ENCODE measurements around the gene BIRC2.
"Not testable (repeated sequence)": the region's sequence is repeated elsewhere in the genome, so short reads cannot be mapped to it uniquely, and the experiment has no call there.

The BIRC2 gene

GRCh38 chr11:102323542-102324251 is 23.3 kb upstream of the BIRC2 start:
- DNase-seq (ENCODE audit: low read depth in 2 of 2): peak; percentile 50 to 61

GRCh38 chr11:102325088-102325487 is 21.9 kb upstream of the BIRC2 start:
- no peak for DNase-seq (ENCODE audit: low read depth in 2 of 2)

- DNase-seq (ENCODE audit: low read depth in 2 of 2): no peak
These were observed 18.3 kb upstream of the BIRC2 start for GRCh38 chr11:102328748-102329147.

GRCh38 chr11:102330231-102330630 is 16.8 kb upstream of the BIRC2 start:
- DNase-seq (ENCODE audit: low read depth in 2 of 2): no peak

GRCh38 chr11:102331341-102331740 is 15.7 kb upstream of the BIRC2 start:
- no peak for DNase-seq (ENCODE audit: low read depth in 2 of 2)

GRCh38 chr11:102332611-102332994 is 14.4 kb upstream of the BIRC2 start:
- no peak for DNase-seq (ENCODE audit: low read depth in 2 of 2)

- DNase-seq (ENCODE audit: low read depth in 2 of 2): no peak
These were observed 8.5 kb upstream of the BIRC2 start for GRCh38 chr11:102338479-102339010.

GRCh38 chr11:102341311-102341710 is 5.7 kb upstream of the BIRC2 start:
- DNase-seq (ENCODE audit: low read depth in 2 of 2): not testable (repeated sequence)

GRCh38 chr11:102341844-102342318 is 5.1 kb upstream of the BIRC2 start:
- peak; percentile 57 to 62 for DNase-seq (ENCODE audit: low read depth in 2 of 2)

- DNase-seq (ENCODE audit: low read depth in 2 of 2): peak; percentile 55 to 71
These were observed 3.2 kb upstream of the BIRC2 start for GRCh38 chr11:102343809-102344208.

GRCh38 chr11:102345904-102346303 is 1.1 kb upstream of the BIRC2 start:
- DNase-seq (ENCODE audit: low read depth in 2 of 2): peak; percentile 26 to 42

GRCh38 chr11:102346456-102346747 is 612 bp upstream of the BIRC2 start:
- no peak for DNase-seq (ENCODE audit: low read depth in 2 of 2)

GRCh38 chr11:102347462-102348370 is 702 bp downstream of the BIRC2 start:
- no peak for DNase-seq (ENCODE audit: low read depth in 2 of 2)

- DNase-seq (ENCODE audit: low read depth in 2 of 2): no peak
These were observed 10.1 kb downstream of the BIRC2 start for GRCh38 chr11:102357116-102357515.

- DNase-seq (ENCODE audit: low read depth in 2 of 2): no peak
These were observed 12.4 kb downstream of the BIRC2 start for GRCh38 chr11:102359372-102359771.

- DNase-seq (ENCODE audit: low read depth in 2 of 2): no peak
These were observed 13.7 kb downstream of the BIRC2 start for GRCh38 chr11:102360681-102361080.

GRCh38 chr11:102361086-102362031 is 14.3 kb downstream of the BIRC2 start:
- DNase-seq (ENCODE audit: low read depth in 2 of 2): peak; percentile 33 to 35

GRCh38 chr11:102364991-102365390 is 18.0 kb downstream of the BIRC2 start:
- DNase-seq (ENCODE audit: low read depth in 2 of 2): no peak

GRCh38 chr11:102367364-102367763 is 20.4 kb downstream of the BIRC2 start:
- DNase-seq (ENCODE audit: low read depth in 2 of 2): no peak

GRCh38 chr11:102368472-102368871 is 21.5 kb downstream of the BIRC2 start:
- no peak for DNase-seq (ENCODE audit: low read depth in 2 of 2)

GRCh38 chr11:102374633-102375424 is 27.8 kb downstream of the BIRC2 start:
- not testable (repeated sequence) for DNase-seq (ENCODE audit: low read depth in 2 of 2)
